Parathyroid adenoma (tissue), 2 donors: ENCODE data around the gene MIB2.
A peak's percentile ranks its signal among the peaks of the same experiment; 100 is the strongest.
"Not testable (repeated sequence)": the region's sequence is repeated elsewhere in the genome, so short reads cannot be mapped to it uniquely, and the experiment has no call there.

Experiments used
- H2AFZ ChIP-seq: fragments of 300-600 bp; sonication (generic); one replicate; pipeline ENCODE4 v1.7.0; 2017; ENCODE audit warnings: antibody characterized with exemption, mild to moderate bottlenecking
- H3K27ac ChIP-seq: fragments of 300-600 bp; sonication (generic); one replicate; pipeline ENCODE4 v1.7.0; 2017
- H3K27me3 ChIP-seq: fragments of 300-600 bp; sonication (generic); one replicate; pipeline ENCODE4 v1.7.0; 2017; ENCODE audit warnings: low read length; ENCODE audit not compliant: control insufficient read depth, insufficient read depth
- H3K36me3 ChIP-seq: fragments of 300-600 bp; sonication (generic); one replicate; pipeline ENCODE4 v1.7.0; 2017; ENCODE audit warnings: low read length; ENCODE audit not compliant: control insufficient read depth, insufficient read depth
- H3K4me1 ChIP-seq: fragments of 300-600 bp; sonication (generic); one replicate; pipeline ENCODE4 v1.7.0; 2017; ENCODE audit warnings: control low read depth
- H3K4me2 ChIP-seq: fragments of 300-600 bp; sonication (generic); one replicate; pipeline ENCODE4 v1.7.0; 2017; ENCODE audit warnings: low read length
- H3K4me3 ChIP-seq: fragments of 300-600 bp; sonication (generic); one replicate; pipeline ENCODE4 v1.7.0; 2017; ENCODE audit warnings: low read depth, low read length
- H3K79me2 ChIP-seq: fragments of 300-600 bp; sonication (generic); one replicate; pipeline ENCODE4 v1.7.0; 2017; ENCODE audit warnings: control low read depth
- H3K9ac ChIP-seq: fragments of 300-600 bp; sonication (generic); one replicate; pipeline ENCODE4 v1.7.0; 2017; ENCODE audit warnings: mild to moderate bottlenecking
- H3K9me3 ChIP-seq: fragments of 300-600 bp; sonication (generic); one replicate; pipeline ENCODE4 v1.7.0; 2017; ENCODE audit warnings: low read length; ENCODE audit not compliant: control insufficient read depth
- TF ChIP-seq, protein P1 (sequence below): fragments of 300-600 bp; sonication (generic); IDR thresholded peaks from one replicate; pipeline ENCODE4 v1.7.0; 2017; ENCODE audit warnings: antibody characterized with exemption, mild to moderate bottlenecking
- donor health status: primary hyperparathyroidism.

MIB2 gene

DNA sequence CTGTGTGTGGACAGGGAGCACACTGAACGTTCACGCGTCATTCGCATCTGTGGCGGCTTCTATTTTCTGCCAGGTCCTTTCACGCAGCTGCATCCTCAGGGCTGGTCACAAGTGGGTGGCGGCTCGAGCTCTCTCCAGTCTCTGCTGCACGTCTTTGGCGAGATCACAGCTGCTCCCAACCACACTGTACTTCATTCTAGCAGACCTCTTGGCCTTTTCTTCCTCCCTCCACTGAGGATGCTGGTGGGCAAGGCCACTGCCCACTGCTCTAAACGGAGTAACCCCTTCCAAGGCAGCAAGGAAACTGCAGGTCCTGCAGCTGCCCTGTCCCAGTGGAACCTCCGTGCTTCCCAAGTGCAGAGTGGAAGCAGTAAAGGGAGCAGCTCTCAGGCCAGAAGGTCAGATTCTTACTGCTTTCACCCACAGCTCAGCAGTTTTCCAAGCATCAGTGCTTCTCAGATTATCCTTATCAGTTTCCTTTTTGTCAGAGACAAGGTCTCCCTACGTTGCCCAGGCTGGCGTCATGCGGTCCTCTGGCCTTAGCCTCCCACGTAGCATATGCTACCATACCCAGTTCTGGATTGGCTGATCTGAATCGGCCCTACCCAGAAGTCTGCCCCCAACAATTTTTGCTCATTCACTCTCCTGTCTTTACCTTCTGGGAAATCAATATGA is 32.4 kb downstream of the MIB2 start:
- H3K4me2 ChIP-seq, H3K27me3 ChIP-seq, H3K4me1 ChIP-seq, H2AFZ ChIP-seq, H3K36me3 ChIP-seq, H3K4me3 ChIP-seq, H3K9ac ChIP-seq, H3K79me2 ChIP-seq, H3K9me3 ChIP-seq, H3K27ac ChIP-seq: not testable (repeated sequence)

DNA sequence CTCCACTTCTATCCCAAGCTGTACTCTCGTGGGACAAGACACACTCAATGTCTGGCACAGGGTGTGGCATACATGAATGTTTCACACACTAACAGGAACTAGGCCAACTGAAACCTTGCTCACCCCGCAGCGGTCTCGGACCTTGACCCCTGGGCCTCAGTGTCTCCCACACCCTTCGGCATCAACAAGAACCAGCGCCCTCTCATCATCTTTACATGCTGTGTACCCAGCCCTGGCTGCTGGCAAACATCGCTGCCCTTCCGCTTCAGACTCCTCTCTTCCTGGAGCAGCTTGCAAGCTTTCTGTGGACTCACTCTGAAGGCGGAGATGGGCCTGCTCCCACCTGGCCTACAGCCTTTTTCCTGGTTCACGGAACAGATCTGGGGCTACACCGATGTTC is 33.0 kb downstream of the MIB2 start:
- not testable (repeated sequence) for H3K27ac ChIP-seq

DNA sequence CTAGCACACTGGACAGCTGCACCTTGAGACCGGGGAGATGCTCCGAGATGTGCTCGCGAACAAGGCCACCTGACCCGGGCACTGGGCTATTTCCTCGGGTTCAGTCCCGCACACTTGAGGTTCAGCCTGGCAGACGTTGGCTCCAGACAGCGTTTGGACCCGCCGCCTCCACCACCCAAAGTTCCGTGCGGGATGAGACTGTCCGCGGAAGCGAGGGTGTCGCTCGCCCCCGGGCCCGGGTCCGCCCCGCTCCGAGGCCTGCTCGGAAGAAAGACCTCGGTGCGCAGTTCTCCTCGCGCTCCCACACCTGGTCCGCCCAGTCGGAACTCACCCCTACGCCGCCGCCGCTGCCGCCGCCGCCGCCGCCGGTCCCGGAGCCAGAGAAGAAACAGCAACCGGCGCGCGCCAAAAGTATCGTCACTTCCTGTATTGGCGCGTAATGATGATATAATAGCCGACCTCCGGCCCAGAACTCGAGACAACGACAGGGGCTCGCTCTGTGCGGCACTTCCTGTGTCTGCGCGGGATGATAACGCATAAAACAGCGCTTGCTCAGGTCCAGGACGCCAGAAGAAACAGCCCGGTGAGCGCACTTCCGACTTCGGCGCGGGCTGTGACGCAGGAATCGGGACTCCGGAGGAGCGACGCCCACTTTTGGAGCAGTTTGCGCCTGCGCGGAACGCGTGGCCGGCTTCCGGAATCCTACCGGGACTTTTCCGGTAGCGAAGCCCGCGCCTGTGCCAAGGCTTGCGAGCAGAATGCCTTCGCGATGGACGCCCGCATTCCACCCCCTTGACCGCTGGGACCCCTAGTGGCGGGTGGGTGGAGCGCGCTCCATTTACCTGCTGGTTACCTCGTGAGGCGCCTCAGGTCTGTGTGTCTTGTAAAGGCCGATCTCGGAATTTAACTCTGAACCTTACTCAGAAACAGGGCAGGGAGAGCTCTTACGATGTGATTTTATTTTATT is 43.6 kb downstream of the MIB2 start, which contains the start of gene CDK11B:
CDK11B (minus strand) TSS at position 422 of the 967 bp plus-strand sequence. CDS start 1,519 bp downstream, outside the sequence.
- Histone ChIP-seq H2AFZ (peak within 1 kb of the TSS; percentile 70), H3K4me3 (peak within 1 kb of the TSS; percentile 93), H3K27ac (peak within 1 kb of the TSS; percentile 82), H3K4me2 (peak within 1 kb of the TSS; percentile 73)
- not testable (repeated sequence) for H3K9ac ChIP-seq, H3K27me3 ChIP-seq, H3K4me1 ChIP-seq, H3K79me2 ChIP-seq, H3K36me3 ChIP-seq, H3K9me3 ChIP-seq
- TF ChIP-seq, protein P1, sequence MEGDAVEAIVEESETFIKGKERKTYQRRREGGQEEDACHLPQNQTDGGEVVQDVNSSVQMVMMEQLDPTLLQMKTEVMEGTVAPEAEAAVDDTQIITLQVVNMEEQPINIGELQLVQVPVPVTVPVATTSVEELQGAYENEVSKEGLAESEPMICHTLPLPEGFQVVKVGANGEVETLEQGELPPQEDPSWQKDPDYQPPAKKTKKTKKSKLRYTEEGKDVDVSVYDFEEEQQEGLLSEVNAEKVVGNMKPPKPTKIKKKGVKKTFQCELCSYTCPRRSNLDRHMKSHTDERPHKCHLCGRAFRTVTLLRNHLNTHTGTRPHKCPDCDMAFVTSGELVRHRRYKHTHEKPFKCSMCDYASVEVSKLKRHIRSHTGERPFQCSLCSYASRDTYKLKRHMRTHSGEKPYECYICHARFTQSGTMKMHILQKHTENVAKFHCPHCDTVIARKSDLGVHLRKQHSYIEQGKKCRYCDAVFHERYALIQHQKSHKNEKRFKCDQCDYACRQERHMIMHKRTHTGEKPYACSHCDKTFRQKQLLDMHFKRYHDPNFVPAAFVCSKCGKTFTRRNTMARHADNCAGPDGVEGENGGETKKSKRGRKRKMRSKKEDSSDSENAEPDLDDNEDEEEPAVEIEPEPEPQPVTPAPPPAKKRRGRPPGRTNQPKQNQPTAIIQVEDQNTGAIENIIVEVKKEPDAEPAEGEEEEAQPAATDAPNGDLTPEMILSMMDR = peak; percentile 27

More for the DNA sequence above, 33.0 kb downstream of the MIB2 start:
- H3K9me3 ChIP-seq, H3K9ac ChIP-seq, H3K4me2 ChIP-seq, H3K4me1 ChIP-seq, H3K4me3 ChIP-seq, H3K36me3 ChIP-seq, H3K79me2 ChIP-seq, H2AFZ ChIP-seq, H3K27me3 ChIP-seq: not testable (repeated sequence)

DNA sequence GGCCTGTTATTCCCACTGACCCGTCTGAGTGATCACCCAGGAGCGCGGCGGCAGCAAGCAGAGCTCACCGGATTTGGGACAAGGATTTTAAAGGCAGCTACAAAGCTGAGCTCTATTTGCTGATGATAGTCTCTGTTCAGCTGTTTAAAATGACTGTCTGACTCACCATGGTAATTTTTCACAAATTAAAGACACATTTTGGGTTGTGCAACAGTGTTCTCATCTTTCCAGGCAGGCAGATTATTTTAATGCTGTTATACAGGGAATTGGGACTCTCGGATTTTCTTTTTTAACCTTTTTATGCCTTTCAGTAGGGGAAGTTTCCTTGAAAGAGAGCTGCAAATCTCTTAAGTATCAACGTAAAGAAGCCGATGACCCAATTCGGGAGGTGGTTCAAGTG is 47.1 kb downstream of the MIB2 start:
- not testable (repeated sequence) for H3K27ac ChIP-seq, H3K9me3 ChIP-seq, H3K27me3 ChIP-seq, H3K9ac ChIP-seq, H3K4me3 ChIP-seq, H3K4me1 ChIP-seq, H2AFZ ChIP-seq, H3K79me2 ChIP-seq, H3K4me2 ChIP-seq, H3K36me3 ChIP-seq

DNA sequence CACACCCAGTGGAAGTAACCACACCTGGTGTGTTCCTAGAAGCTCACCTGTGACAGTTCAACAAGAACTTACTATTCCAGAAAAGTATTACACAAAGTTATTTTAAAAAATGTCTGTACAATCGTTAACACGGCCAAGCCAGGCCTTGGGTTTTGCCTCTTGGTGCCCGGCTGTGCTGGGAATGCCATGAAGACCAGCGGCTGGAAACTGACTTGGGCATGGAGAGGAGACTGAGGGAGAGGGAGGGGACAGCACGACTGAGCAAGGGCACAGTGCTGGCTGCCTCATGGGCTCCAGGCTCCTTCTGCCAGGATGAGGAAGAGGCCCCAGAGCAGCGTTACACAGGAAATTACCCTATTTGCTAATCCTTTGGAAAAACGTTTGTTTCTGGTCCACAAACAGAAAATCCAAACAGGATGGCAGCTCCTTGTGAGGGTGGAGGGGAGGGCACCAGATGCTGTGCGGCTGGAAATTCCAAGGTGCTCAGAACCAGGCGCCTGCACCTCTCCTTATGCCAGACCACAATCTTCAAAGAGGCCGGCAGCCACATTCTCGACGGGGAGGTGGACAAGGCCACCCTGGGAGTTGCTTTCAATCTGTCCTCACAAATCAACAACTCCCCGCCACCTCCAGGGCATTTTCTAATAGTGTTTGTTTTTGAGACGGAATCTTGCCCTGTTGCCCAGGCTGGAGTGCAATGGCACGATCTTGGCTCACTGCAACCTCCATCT is 47.7 kb downstream of the MIB2 start:
- H3K27me3 ChIP-seq, H3K27ac ChIP-seq, H2AFZ ChIP-seq, H3K4me3 ChIP-seq, H3K9ac ChIP-seq, H3K36me3 ChIP-seq, H3K79me2 ChIP-seq, H3K9me3 ChIP-seq, H3K4me1 ChIP-seq, H3K4me2 ChIP-seq: not testable (repeated sequence)

DNA sequence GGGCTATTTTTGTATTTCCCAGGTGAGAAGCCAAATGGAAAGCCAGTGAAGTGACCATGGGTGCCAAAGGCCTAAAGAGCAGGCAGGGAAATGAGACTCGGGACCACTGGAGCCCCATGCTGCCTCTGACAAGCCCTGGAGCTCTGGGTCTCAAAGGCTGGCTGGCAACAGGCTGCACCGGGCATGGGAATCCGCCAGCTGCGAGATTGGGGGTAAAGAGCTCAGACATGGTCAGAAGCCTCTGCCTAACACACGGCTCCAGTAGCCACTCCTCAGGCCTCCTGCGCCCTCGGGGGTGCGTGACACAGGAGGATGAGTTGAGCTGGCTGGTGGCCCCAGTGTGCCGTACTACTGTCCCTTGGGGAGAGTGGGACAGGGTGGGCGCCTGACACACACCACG is 49.0 kb downstream of the MIB2 start:
- not testable (repeated sequence) for H2AFZ ChIP-seq, H3K9ac ChIP-seq, H3K36me3 ChIP-seq, H3K27me3 ChIP-seq, H3K4me3 ChIP-seq, H3K4me1 ChIP-seq, H3K4me2 ChIP-seq, H3K79me2 ChIP-seq, H3K27ac ChIP-seq, H3K9me3 ChIP-seq
